OCI-LY1 (cell line): ENCODE results near the gene GAD2.

Experiments used
- H2AFZ ChIP-seq: fragments of 200-600 bp; sonication (generic), shearing (Covaris generic); 2 replicates; pipeline ENCODE4 v1.6.0; 2014; ENCODE audit warnings: antibody characterized with exemption, mild to moderate bottlenecking, low read length
- H3F3A ChIP-seq: fragments of 200-600 bp; sonication (generic), shearing (Covaris generic); 2 replicates; pipeline ENCODE4 v1.6.0; 2014; ENCODE audit warnings: mild to moderate bottlenecking, antibody characterized with exemption, low read length, moderate library complexity; ENCODE audit not compliant: insufficient read depth
- H3K27ac ChIP-seq: fragments of 200-600 bp; sonication (generic); 2 replicates; pipeline ENCODE4 v1.5.1; 2014; ENCODE audit warnings: low read length, mixed run types, mild to moderate bottlenecking, low read depth; ENCODE audit not compliant: poor library complexity, severe bottlenecking
- H3K27me3 ChIP-seq: fragments of 200-600 bp; sonication (generic); 2 replicates; pipeline ENCODE4 v1.6.0; 2014; ENCODE audit warnings: antibody characterized with exemption, mild to moderate bottlenecking, low read length, moderate library complexity; ENCODE audit not compliant: insufficient read depth
- H3K36me3 ChIP-seq: fragments of 200-600 bp; sonication (generic); 2 replicates; pipeline ENCODE4 v1.6.1; 2014; ENCODE audit warnings: mild to moderate bottlenecking, antibody characterized with exemption, low read length, moderate library complexity, mixed read lengths; ENCODE audit not compliant: insufficient read depth
- H3K4me1 ChIP-seq: fragments of 200-600 bp; sonication (generic); 2 replicates; pipeline ENCODE4 v1.5.1; 2014; ENCODE audit warnings: mild to moderate bottlenecking, low read length, moderate library complexity; ENCODE audit not compliant: insufficient read depth, severe bottlenecking
- H3K4me2 ChIP-seq: fragments of 200-600 bp; sonication (generic), shearing (Covaris generic); 2 replicates; pipeline ENCODE4 v1.6.1; 2014; ENCODE audit warnings: low read length
- H3K4me3 ChIP-seq: fragments of 200-600 bp; sonication (generic); 2 replicates; pipeline ENCODE4 v1.5.1; 2014; ENCODE audit warnings: low read length, low read depth, mild to moderate bottlenecking, mixed read lengths; ENCODE audit not compliant: poor library complexity, severe bottlenecking
- H3K79me2 ChIP-seq: fragments of 200-600 bp; shearing (Covaris generic); 2 replicates; pipeline ENCODE4 v1.6.1; 2016; ENCODE audit warnings: mixed run types, low read length, mixed read lengths; ENCODE audit not compliant: insufficient read depth
- H3K9ac ChIP-seq: fragments of 200-600 bp; sonication (generic), shearing (Covaris generic); 2 replicates; pipeline ENCODE4 v1.6.1; 2014; ENCODE audit warnings: mild to moderate bottlenecking, low read length, mixed read lengths
- H3K9me2 ChIP-seq: fragments of 200-600 bp; sonication (generic), shearing (Covaris generic); 2 replicates; pipeline ENCODE4 v1.6.1; 2014; ENCODE audit warnings: low read depth, mild to moderate bottlenecking, low read length, mixed read lengths
- H3K9me3 ChIP-seq: fragments of 200-600 bp; shearing (Covaris generic); 2 replicates; pipeline ENCODE4 v1.6.1; 2014; ENCODE audit warnings: low read length, mixed read lengths
- H4K20me1 ChIP-seq: fragments of 200-600 bp; sonication (generic), shearing (Covaris generic); 2 replicates; pipeline ENCODE4 v1.6.0; 2016; ENCODE audit warnings: mild to moderate bottlenecking, low read length; ENCODE audit not compliant: insufficient read depth
- CTCF ChIP-seq: fragments of 200-600 bp; sonication (generic), shearing (Covaris generic); IDR thresholded peaks from 2 replicates; pipeline ENCODE4 v1.5.1; 2017; ENCODE audit warnings: mild to moderate bottlenecking, antibody characterized with exemption, low read length, moderate library complexity, mixed read lengths
- EZH2 ChIP-seq: fragments of 200-600 bp; sonication (generic), shearing (Covaris generic); IDR thresholded peaks from 2 replicates; pipeline ENCODE4 v1.8.0; 2017; ENCODE audit warnings: borderline replicate concordance, mixed run types, mild to moderate bottlenecking, antibody characterized with exemption, low read length, moderate library complexity, mixed read lengths

Gene GAD2

GRCh38 chr10:26232174-26232573 is 15.6 kb downstream of the GAD2 start:
- no peaks in the 10 kb centered on the region for H3K9me2 ChIP-seq
- no peak for TF ChIP-seq EZH2
- no peaks in the 10 kb centered on the region for H3K36me3 ChIP-seq
- no peaks in the 10 kb centered on the region for H3K4me1 ChIP-seq
- no peak overlapping the region for H3K27ac ChIP-seq
- no peak overlapping the region for H3K4me3 ChIP-seq
- H3K9ac ChIP-seq, result no peak overlapping the region
- H3K79me2 ChIP-seq, result no peaks in the 10 kb centered on the region
- H2AFZ ChIP-seq, result no peak overlapping the region
- no peaks in the 10 kb centered on the region for H4K20me1 ChIP-seq
- H3K27me3 ChIP-seq, result peaks cover 4% of the 10 kb centered on the region; the same call in 1 of the 2 replicates
- H3F3A ChIP-seq, result no peaks in the 10 kb centered on the region
- no peak overlapping the region for H3K4me2 ChIP-seq
- no peaks in the 10 kb centered on the region for H3K9me3 ChIP-seq

- H3K9ac ChIP-seq, result no peak overlapping the region
- no peaks in the 10 kb centered on the region for H3K9me3 ChIP-seq
- H3K4me1 ChIP-seq, result no peaks in the 10 kb centered on the region
- H3K27ac ChIP-seq, result no peak overlapping the region
- H3K36me3 ChIP-seq, result no peaks in the 10 kb centered on the region
- H3F3A ChIP-seq, result no peaks in the 10 kb centered on the region
- no peaks in the 10 kb centered on the region for H3K79me2 ChIP-seq
- no peak for TF ChIP-seq EZH2
- TF ChIP-seq CTCF, result no peak
- no peaks in the 10 kb centered on the region for H4K20me1 ChIP-seq
- H3K4me3 ChIP-seq, result no peak overlapping the region
- H2AFZ ChIP-seq, result no peak overlapping the region
- H3K27me3 ChIP-seq, result peaks cover 4% of the 10 kb centered on the region; the same call in 1 of the 2 replicates
- H3K4me2 ChIP-seq, result no peak overlapping the region
- H3K9me2 ChIP-seq, result no peaks in the 10 kb centered on the region
Observed at GRCh38 chr10:26235761-26236160, 19.2 kb downstream of the GAD2 start.

GRCh38 chr10:26238378-26238777 is 21.8 kb downstream of the GAD2 start:
- Histone ChIP-seq H3K9me3 (no peaks in the 10 kb centered on the region), H3K9me2 (no peaks in the 10 kb centered on the region), H3K27ac (no peak overlapping the region), H3K36me3 (no peaks in the 10 kb centered on the region), H3F3A (no peaks in the 10 kb centered on the region), H4K20me1 (no peaks in the 10 kb centered on the region), H3K79me2 (no peaks in the 10 kb centered on the region), H3K4me1 (no peaks in the 10 kb centered on the region), H3K4me2 (no peak overlapping the region), H3K27me3 (no peaks in the 10 kb centered on the region), H2AFZ (no peak overlapping the region), H3K9ac (no peak overlapping the region), H3K4me3 (no peak overlapping the region)
- TF ChIP-seq EZH2, result no peak
- TF ChIP-seq CTCF, result no peak

GRCh38 chr10:26242706-26243350 is 26.3 kb downstream of the GAD2 start:
- H3K4me3 ChIP-seq, result no peak overlapping the region
- no peaks in the 10 kb centered on the region for H4K20me1 ChIP-seq
- H2AFZ ChIP-seq, result no peak overlapping the region
- no peaks in the 10 kb centered on the region for H3K9me3 ChIP-seq
- no peak overlapping the region for H3K27ac ChIP-seq
- no peak overlapping the region for H3K9ac ChIP-seq
- no peaks in the 10 kb centered on the region for H3K4me1 ChIP-seq
- no peaks in the 10 kb centered on the region for H3F3A ChIP-seq
- H3K9me2 ChIP-seq, result no peaks in the 10 kb centered on the region
- H3K4me2 ChIP-seq, result no peak overlapping the region
- H3K79me2 ChIP-seq, result no peaks in the 10 kb centered on the region
- TF ChIP-seq EZH2, result no peak
- no peak for TF ChIP-seq CTCF
- no peaks in the 10 kb centered on the region for H3K36me3 ChIP-seq
- H3K27me3 ChIP-seq, result no peaks in the 10 kb centered on the region
